ENCODE measurements around the gene CBLIF.

- TF ChIP-seq CTCF (conservative IDR thresholded peaks at IDR 0.05; ENCODE audit: low read depth, low read length) = no peak
- TF ChIP-seq EZH2 (IDR thresholded peaks at IDR 0.05; ENCODE audit: low read length, unreplicated experiment) = no peak
- no peak for TF ChIP-seq EZH2phosphoT487 (IDR thresholded peaks at IDR 0.05; ENCODE audit: borderline replicate concordance, low read length)
These were observed 38.3 kb upstream of the CBLIF start for GRCh38 chr11:59883597-59883996.
